GM12875 (cell line): Measurements from ENCODE around the gene ZNG1A.
"Not testable (repeated sequence)": the region's sequence is repeated elsewhere in the genome, so short reads cannot be mapped to it uniquely, and the experiment has no call there.

Experiments used
- H3K4me3 ChIP-seq: one replicate; pipeline ENCODE4 v1.5.1; 2011; ENCODE audit warnings: low read depth, low read length, control low read depth

ZNG1A gene

GRCh38 chr9:114267-115117, 64.4 kb downstream of the ZNG1A start:
- peak overlapping the region; percentile 38 for H3K4me3 ChIP-seq

GRCh38 chr9:113468-114266, 65.2 kb downstream of the ZNG1A start:
- H3K4me3 ChIP-seq, result peak overlapping the region; percentile 38

GRCh38 chr9:112589-113467, 66.0 kb downstream of the ZNG1A start:
- not testable (repeated sequence) for H3K4me3 ChIP-seq

- not testable (repeated sequence) for H3K4me3 ChIP-seq
These were observed 68.2 kb downstream of the ZNG1A start for GRCh38 chr9:110672-111071.

- not testable (repeated sequence) for H3K4me3 ChIP-seq
These were observed 69.3 kb downstream of the ZNG1A start for GRCh38 chr9:109540-109939.

- H3K4me3 ChIP-seq, result not testable (repeated sequence)
These were observed 69.9 kb downstream of the ZNG1A start for GRCh38 chr9:108742-109495.

GRCh38 chr9:105991-106390, 72.9 kb downstream of the ZNG1A start:
- H3K4me3 ChIP-seq, result not testable (repeated sequence)

- not testable (repeated sequence) for H3K4me3 ChIP-seq
These were observed 78.4 kb downstream of the ZNG1A start for GRCh38 chr9:100430-100829.

GRCh38 chr9:99867-100266, 79.0 kb downstream of the ZNG1A start:
- H3K4me3 ChIP-seq, result not testable (repeated sequence)

GRCh38 chr9:98775-99174, 80.1 kb downstream of the ZNG1A start:
- not testable (repeated sequence) for H3K4me3 ChIP-seq

- not testable (repeated sequence) for H3K4me3 ChIP-seq
These were observed 83.9 kb downstream of the ZNG1A start for GRCh38 chr9:94992-95391.

- H3K4me3 ChIP-seq, result not testable (repeated sequence)
These were observed 84.5 kb downstream of the ZNG1A start for GRCh38 chr9:94323-94722.

GRCh38 chr9:93909-94308, 84.9 kb downstream of the ZNG1A start:
- not testable (repeated sequence) for H3K4me3 ChIP-seq

GRCh38 chr9:90851-91250, 88.0 kb downstream of the ZNG1A start:
- H3K4me3 ChIP-seq, result not testable (repeated sequence)

- H3K4me3 ChIP-seq, result not testable (repeated sequence)
These were observed 90.3 kb downstream of the ZNG1A start for GRCh38 chr9:88396-89037.

GRCh38 chr9:87860-88259, 91.0 kb downstream of the ZNG1A start:
- H3K4me3 ChIP-seq, result not testable (repeated sequence)

GRCh38 chr9:87105-87504, 91.8 kb downstream of the ZNG1A start:
- not testable (repeated sequence) for H3K4me3 ChIP-seq

GRCh38 chr9:86697-87096, 92.2 kb downstream of the ZNG1A start:
- not testable (repeated sequence) for H3K4me3 ChIP-seq

GRCh38 chr9:82932-83689, 95.7 kb downstream of the ZNG1A start:
- H3K4me3 ChIP-seq, result not testable (repeated sequence)
